NT2/D1 (cell line): ENCODE measurements around the gene DYNLT1.

Experiments used
- DNase-seq: peaks from one replicate; pipeline ENCODE4 v3.0.0-alpha.2; 2011; ENCODE audit warnings: low read depth, low spot score
- H3K27me3 ChIP-seq: 2 replicates; pipeline ENCODE4 v1.6.0; 2011; ENCODE audit warnings: mild to moderate bottlenecking; ENCODE audit not compliant: insufficient read length, insufficient read depth
- H3K36me3 ChIP-seq: 2 replicates; pipeline ENCODE4 v1.6.1; 2011; ENCODE audit warnings: mild to moderate bottlenecking, low read length, mixed read lengths; ENCODE audit not compliant: insufficient read depth, insufficient read length
- H3K4me1 ChIP-seq: 2 replicates; pipeline ENCODE4 v1.5.1; 2011; ENCODE audit not compliant: insufficient read depth, insufficient read length
- H3K4me3 ChIP-seq: 2 replicates; pipeline ENCODE4 v1.5.1; 2011; ENCODE audit warnings: low read depth; ENCODE audit not compliant: insufficient read length
- H3K9ac ChIP-seq: 2 replicates; pipeline ENCODE4 v1.6.0; 2011; ENCODE audit warnings: low read depth; ENCODE audit not compliant: insufficient read length
- H3K9me3 ChIP-seq: 2 replicates; pipeline ENCODE4 v1.5.1; 2011; ENCODE audit warnings: mild to moderate bottlenecking, low read length; ENCODE audit not compliant: insufficient read depth
- SUZ12 ChIP-seq: IDR thresholded peaks from 2 replicates; pipeline ENCODE4 v1.6.1; 2011; ENCODE audit not compliant: insufficient read length, insufficient read depth; ENCODE audit errors: extremely low read depth
- YY1 ChIP-seq: IDR thresholded peaks from 2 replicates; pipeline ENCODE4 v1.6.1; 2011; ENCODE audit not compliant: insufficient read length, insufficient read depth
- ZNF274 ChIP-seq: IDR thresholded peaks from 2 replicates; pipeline ENCODE4 v1.6.1; 2011; ENCODE audit warnings: mild to moderate bottlenecking, low read depth, low read length

Gene DYNLT1

GRCh38 chr6:158593670-158594069, 50.9 kb downstream of the DYNLT1 start:
- Histone ChIP-seq H3K36me3 (peaks cover 71% of the 10 kb centered on the region), H3K4me1 (no peaks in the 10 kb centered on the region), H3K9me3 (no peaks in the 10 kb centered on the region), H3K9ac (no peak overlapping the region), H3K27me3 (no peaks in the 10 kb centered on the region), H3K4me3 (no peak overlapping the region)
- DNase-seq = no peak
- TF ChIP-seq ZNF274 = no peak
- no peak for TF ChIP-seq SUZ12
- no peak for TF ChIP-seq YY1

- no peaks in the 10 kb centered on the region for H3K27me3 ChIP-seq
- H3K9ac ChIP-seq = no peak overlapping the region
- TF ChIP-seq SUZ12 (no peak), YY1 (no peak), ZNF274 (no peak)
- no peak for DNase-seq
- H3K4me3 ChIP-seq = no peak overlapping the region
- H3K36me3 ChIP-seq = peaks cover 73% of the 10 kb centered on the region
- H3K9me3 ChIP-seq = no peaks in the 10 kb centered on the region
- H3K4me1 ChIP-seq = no peaks in the 10 kb centered on the region
Measured at GRCh38 chr6:158591810-158592209, 52.7 kb downstream of the DYNLT1 start.

- H3K9ac ChIP-seq = no peak overlapping the region
- H3K4me1 ChIP-seq = no peaks in the 10 kb centered on the region
- TF ChIP-seq SUZ12 (no peak), YY1 (no peak)
- no peak for DNase-seq
- no peak overlapping the region for H3K4me3 ChIP-seq
- H3K27me3 ChIP-seq = no peaks in the 10 kb centered on the region
- H3K36me3 ChIP-seq = peaks cover 77% of the 10 kb centered on the region
- no peaks in the 10 kb centered on the region for H3K9me3 ChIP-seq
Measured at GRCh38 chr6:158591134-158591809, 53.3 kb downstream of the DYNLT1 start.

GRCh38 chr6:158589366-158589765, 55.2 kb downstream of the DYNLT1 start:
- Histone ChIP-seq H3K4me1 (no peaks in the 10 kb centered on the region), H3K4me3 (no peak overlapping the region), H3K9ac (no peak overlapping the region), H3K36me3 (peaks cover 86% of the 10 kb centered on the region), H3K9me3 (no peaks in the 10 kb centered on the region), H3K27me3 (no peaks in the 10 kb centered on the region)
- no peak for TF ChIP-seq YY1
- TF ChIP-seq ZNF274 = no peak
- no peak for TF ChIP-seq SUZ12
- DNase-seq = no peak

GRCh38 chr6:158586652-158587051, 57.9 kb downstream of the DYNLT1 start:
- no peaks in the 10 kb centered on the region for H3K9me3 ChIP-seq
- no peak overlapping the region for H3K9ac ChIP-seq
- peaks cover 84% of the 10 kb centered on the region for H3K36me3 ChIP-seq
- DNase-seq = no peak
- H3K4me1 ChIP-seq = no peaks in the 10 kb centered on the region
- TF ChIP-seq YY1 (no peak), ZNF274 (no peak), SUZ12 (no peak)
- no peaks in the 10 kb centered on the region for H3K27me3 ChIP-seq
- no peak overlapping the region for H3K4me3 ChIP-seq
